HUES64 (cell line): ENCODE results near the gene SLC6A8.
"Not testable (repeated sequence)": the region's sequence is repeated elsewhere in the genome, so short reads cannot be mapped to it uniquely, and the experiment has no call there.

Experiments used
- H3K27ac ChIP-seq: 2 replicates; pipeline ENCODE4 v1.7.0; 2013; ENCODE audit warnings: low read depth, low read length, inconsistent platforms
- H3K27me3 ChIP-seq: 2 replicates; pipeline ENCODE4 v1.6.1; 2013; ENCODE audit warnings: mild to moderate bottlenecking, low read length; ENCODE audit not compliant: insufficient read depth
- H3K36me3 ChIP-seq: 2 replicates; pipeline ENCODE4 v1.6.1; 2013; ENCODE audit warnings: mild to moderate bottlenecking, low read length; ENCODE audit not compliant: insufficient read depth
- H3K4me1 ChIP-seq: 2 replicates; pipeline ENCODE4 v1.6.1; 2013; ENCODE audit warnings: mild to moderate bottlenecking, low read length, moderate library complexity; ENCODE audit not compliant: insufficient read depth
- H3K4me3 ChIP-seq: 2 replicates; pipeline ENCODE4 v1.5.1; 2013; ENCODE audit warnings: mild to moderate bottlenecking, low read length, moderate library complexity
- H3K9ac ChIP-seq: 2 replicates; pipeline ENCODE4 v1.6.1; 2013; ENCODE audit warnings: mild to moderate bottlenecking, low read depth, low read length
- H3K9me3 ChIP-seq: 2 replicates; pipeline ENCODE4 v1.6.1; 2013; ENCODE audit warnings: low read depth, low read length; ENCODE audit not compliant: insufficient read depth
- WGBS: fragments of 150-250, 120-280 bp; methylation state at CpG from one replicate; pipeline ENCODE4 v1.1.7; 2013; ENCODE audit warnings: missing lambda C conversion rate; 5-methylcytosine and 5-hydroxymethylcytosine counted together

The SLC6A8 gene

DNA sequence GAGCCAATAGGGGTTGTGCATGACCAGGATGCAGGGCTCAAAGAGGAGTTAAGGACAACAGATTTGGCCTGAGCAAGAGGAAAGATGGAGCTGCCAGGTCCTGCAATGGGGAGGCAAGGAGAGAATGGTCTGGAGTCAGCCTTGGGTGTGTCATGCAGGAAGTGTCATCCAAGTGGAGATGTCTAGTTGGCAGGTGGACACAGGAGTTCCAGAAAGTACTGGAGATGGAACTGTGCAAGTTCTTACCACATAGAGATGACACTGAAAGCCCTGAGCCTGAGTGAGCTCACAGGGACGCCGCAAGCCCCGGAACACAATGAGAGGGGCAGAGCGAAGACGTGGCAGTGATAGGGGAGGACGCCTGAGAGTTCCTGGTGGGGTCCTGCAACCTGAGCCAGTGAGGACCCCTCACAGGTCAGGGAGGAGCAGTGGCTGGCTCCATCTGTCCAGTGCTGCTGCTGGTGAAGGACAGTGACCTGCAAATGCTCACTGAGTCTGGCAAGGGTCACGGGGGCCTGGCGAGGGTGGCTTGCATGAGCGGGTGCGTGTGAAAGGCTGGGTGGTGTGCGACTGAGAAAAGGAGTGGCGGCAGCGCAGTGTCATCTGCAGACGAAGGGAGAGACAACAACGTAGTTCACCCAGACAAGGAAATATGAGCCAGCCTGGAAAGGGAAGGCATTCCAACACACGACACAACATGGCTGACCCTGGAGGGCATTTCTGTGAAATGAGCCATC is 9.4 kb downstream of the SLC6A8 start:
- H3K36me3 ChIP-seq, result peaks cover 25% of the 10 kb centered on the region
- H3K4me3 ChIP-seq, H3K27me3 ChIP-seq, H3K27ac ChIP-seq, H3K4me1 ChIP-seq, H3K9me3 ChIP-seq, H3K9ac ChIP-seq: not testable (repeated sequence)
- 97% methylated on average over 16 of the region's 16 CpGs for WGBS

DNA sequence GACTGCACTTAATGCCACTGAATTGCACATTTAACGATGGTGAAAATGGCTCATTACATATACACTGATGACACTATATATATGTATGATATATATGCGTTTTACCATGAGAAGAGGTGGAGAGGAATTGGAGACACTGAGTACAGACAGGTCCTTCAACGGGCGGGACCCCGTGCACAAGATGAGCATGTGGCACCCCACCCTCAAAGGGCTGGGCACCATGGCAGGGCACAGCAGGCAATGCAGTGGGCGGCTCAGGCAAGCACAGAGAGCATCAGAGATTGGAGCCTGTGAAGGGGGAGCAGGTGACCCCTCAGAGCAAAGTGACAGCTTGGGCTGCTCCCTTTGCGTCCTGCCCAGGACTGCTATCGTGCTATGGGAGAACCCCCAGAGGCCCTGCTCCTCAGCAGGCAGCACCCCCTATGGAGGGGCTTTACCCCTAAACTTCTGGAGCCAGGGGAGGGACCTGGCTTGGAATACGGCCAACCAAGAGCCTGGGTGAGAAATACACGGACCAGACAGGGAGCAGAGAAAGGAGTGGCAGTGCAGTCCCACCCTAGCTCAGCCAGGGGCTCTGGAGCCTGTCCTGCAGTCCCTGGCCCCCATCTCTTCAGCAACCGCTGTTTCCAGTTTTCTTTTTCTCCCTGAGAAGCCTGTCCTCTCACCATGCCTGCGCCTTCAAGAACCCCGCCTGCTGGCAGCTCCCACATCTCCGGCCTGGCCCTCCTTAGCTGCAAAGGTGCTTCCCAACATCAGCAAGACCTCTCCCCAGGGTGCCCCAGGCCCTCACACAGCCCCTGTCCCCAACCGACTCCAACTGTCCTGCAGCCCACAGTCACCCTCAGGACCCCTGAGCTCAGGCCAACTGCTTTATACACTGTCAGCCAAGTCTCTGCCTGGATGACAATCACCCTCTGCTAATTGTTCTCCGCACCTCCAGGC is 10.5 kb downstream of the SLC6A8 start:
- 93% methylated on average over 13 of the region's 16 CpGs for WGBS
- H3K27me3 ChIP-seq, result no peaks in the 10 kb centered on the region
- H3K9ac ChIP-seq, result no peak overlapping the region
- H3K27ac ChIP-seq, result no peak overlapping the region
- H3K36me3 ChIP-seq, result peaks cover 25% of the 10 kb centered on the region
- no peaks in the 10 kb centered on the region for H3K9me3 ChIP-seq
- no peaks in the 10 kb centered on the region for H3K4me1 ChIP-seq
- H3K4me3 ChIP-seq, result no peak overlapping the region

GRCh38 chrX:153699210-153699783 is 11.6 kb downstream of the SLC6A8 start:
- H3K4me3 ChIP-seq, H3K9ac ChIP-seq, H3K27me3 ChIP-seq, H3K27ac ChIP-seq, H3K4me1 ChIP-seq, H3K9me3 ChIP-seq: not testable (repeated sequence)
- 91% methylated on average over 13 of the region's 16 CpGs for WGBS
- peaks cover 26% of the 10 kb centered on the region for H3K36me3 ChIP-seq

DNA sequence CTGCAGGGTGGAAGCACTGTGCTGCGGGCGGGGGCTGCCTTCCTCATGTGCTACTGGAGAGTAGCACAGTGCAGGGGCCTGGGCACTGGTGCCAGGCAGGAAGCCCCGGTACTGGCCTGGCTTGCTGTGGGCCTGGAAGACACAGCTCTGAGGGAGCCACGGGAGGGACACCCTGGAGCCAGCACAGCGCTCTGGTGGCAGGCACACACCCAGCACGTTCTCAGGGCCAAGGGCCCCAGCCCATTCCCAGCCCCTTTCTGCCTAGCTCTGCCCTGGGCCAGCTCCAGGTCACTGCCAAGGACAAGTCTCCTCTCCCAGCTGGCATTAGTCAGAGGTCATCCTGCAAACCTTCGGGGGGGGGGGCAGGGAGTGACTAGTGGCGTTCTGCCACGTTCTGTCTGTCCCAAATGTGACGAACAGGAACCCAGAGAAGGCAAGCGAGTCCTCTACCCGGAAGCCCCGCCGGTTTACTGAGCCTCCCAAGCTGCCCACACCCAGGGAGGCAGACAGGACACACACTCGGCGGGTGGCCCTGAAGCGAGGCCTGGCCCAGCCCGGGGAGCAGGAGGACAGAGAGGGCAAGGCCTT is 12.2 kb downstream of the SLC6A8 start:
- peaks cover 30% of the 10 kb centered on the region for H3K36me3 ChIP-seq
- not testable (repeated sequence) for H3K4me3 ChIP-seq, H3K27ac ChIP-seq, H3K9ac ChIP-seq, H3K4me1 ChIP-seq, H3K9me3 ChIP-seq, H3K27me3 ChIP-seq
- 94% methylated on average over 18 of the region's 18 CpGs for WGBS

DNA sequence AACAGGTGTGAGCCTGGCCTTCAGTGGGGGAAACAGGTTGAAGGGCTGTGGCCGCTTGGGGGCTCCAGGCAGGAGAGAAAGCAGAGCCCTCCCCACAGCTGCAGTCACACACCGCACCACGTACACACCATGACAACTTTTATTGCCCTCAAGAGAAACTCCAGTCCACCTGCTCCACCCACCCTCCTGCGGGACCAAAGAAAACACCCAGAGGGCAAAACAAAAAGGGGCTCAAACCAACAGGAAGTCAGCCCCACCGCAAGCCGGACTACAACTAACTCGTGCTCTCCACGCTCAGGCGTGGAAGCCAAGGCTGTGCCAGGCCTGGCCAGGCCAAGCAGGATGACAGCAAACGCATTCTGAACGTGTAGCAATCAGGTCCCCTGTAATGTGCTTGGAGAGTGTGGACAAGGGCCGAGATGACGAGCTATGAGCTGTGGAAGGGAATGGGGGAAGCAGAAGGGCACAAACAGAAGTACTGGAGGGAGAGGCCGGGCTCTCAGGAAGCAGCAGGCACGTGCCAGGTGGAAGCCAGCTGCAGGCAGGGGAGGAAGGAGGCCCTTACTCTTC is 12.7 kb downstream of the SLC6A8 start:
- Histone ChIP-seq H3K9me3 (no peaks in the 10 kb centered on the region), H3K27me3 (no peaks in the 10 kb centered on the region), H3K4me3 (no peak overlapping the region), H3K9ac (no peak overlapping the region), H3K27ac (no peak overlapping the region), H3K36me3 (peaks cover 30% of the 10 kb centered on the region), H3K4me1 (no peaks in the 10 kb centered on the region)
- 94% methylated on average over 12 of the region's 15 CpGs for WGBS

DNA sequence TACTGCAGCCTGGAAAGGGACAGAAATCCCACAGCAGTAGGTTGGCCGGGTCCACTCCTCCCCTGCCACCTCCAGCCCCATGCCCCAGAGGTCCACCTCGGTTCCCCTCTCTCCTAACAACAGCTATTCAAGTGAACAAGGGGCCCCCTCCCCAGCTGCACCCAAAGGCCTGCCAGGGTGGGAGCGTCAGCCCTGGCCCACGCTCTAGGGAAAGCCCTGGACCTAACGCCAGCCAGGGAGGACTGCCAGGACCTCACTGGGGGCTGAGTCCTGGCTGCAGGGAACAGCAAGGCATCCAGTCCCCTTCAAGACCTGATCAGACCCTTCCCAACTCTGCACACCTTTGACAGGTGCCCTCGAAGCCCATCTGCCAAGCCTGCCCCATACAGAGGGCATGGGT is 13.2 kb downstream of the SLC6A8 start:
- 98% methylated on average over 6 of the region's 6 CpGs for WGBS

GRCh38 chrX:153701706-153702105 is 14.0 kb downstream of the SLC6A8 start:
- H3K27me3 ChIP-seq, result no peaks in the 10 kb centered on the region
- H3K36me3 ChIP-seq, result peaks cover 25% of the 10 kb centered on the region
- H3K9me3 ChIP-seq, result no peaks in the 10 kb centered on the region
- no peak overlapping the region for H3K4me3 ChIP-seq
- H3K4me1 ChIP-seq, result no peaks in the 10 kb centered on the region
- H3K9ac ChIP-seq, result no peak overlapping the region
- no peak overlapping the region for H3K27ac ChIP-seq
- 96% methylated on average over 12 of the region's 12 CpGs for WGBS

More for the DNA sequence above, 13.2 kb downstream of the SLC6A8 start:
- Histone ChIP-seq H3K4me3 (no peak overlapping the region), H3K4me1 (no peaks in the 10 kb centered on the region), H3K9me3 (no peaks in the 10 kb centered on the region), H3K36me3 (peaks cover 27% of the 10 kb centered on the region), H3K27ac (no peak overlapping the region), H3K27me3 (no peaks in the 10 kb centered on the region), H3K9ac (no peak overlapping the region)

GRCh38 chrX:153702336-153703035 is 14.8 kb downstream of the SLC6A8 start:
- H3K27me3 ChIP-seq, result no peaks in the 10 kb centered on the region
- WGBS, result 95% methylated on average over 23 of the region's 23 CpGs
- no peaks in the 10 kb centered on the region for H3K9me3 ChIP-seq

GRCh38 chrX:153703036-153703370 is 15.3 kb downstream of the SLC6A8 start:
- WGBS, result 96% methylated on average over 16 of the region's 16 CpGs
- Histone ChIP-seq H3K27me3 (no peaks in the 10 kb centered on the region), H3K4me3 (no peak overlapping the region), H3K9me3 (no peaks in the 10 kb centered on the region), H3K4me1 (no peaks in the 10 kb centered on the region), H3K36me3 (peaks cover 29% of the 10 kb centered on the region), H3K27ac (no peak overlapping the region), H3K9ac (no peak overlapping the region)

More at GRCh38 chrX:153702336-153703035, 14.8 kb downstream of the SLC6A8 start:
- H3K4me3 ChIP-seq, result no peak overlapping the region
- H3K36me3 ChIP-seq, result peaks cover 28% of the 10 kb centered on the region
- H3K4me1 ChIP-seq, result no peaks in the 10 kb centered on the region
- H3K9ac ChIP-seq, result no peak overlapping the region
- no peak overlapping the region for H3K27ac ChIP-seq

DNA sequence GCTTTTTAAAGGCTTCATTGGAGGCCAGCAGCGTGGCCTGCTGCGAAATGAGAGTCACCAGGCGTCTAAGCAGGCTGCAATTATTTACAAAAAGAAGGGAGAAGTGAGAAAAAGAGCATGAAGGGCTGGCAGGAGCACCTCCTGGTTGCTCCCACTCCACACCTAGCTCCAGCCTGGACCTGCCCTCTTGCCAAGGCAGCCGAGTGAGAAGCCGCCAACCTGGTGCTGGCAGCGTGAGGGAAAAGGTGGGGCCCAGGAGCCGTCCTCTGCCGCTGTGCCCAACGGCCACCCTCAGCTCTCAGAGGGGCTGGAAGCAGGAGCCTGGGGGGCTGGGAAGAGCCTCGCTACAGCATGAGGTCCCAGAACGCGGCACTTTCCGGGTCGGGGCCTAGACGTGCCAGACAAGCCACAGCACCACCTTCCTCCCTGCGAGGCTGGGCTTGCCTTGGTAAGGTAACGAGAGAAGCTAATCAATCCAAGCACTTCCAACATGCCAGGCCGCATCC is 16.3 kb downstream of the SLC6A8 start:
- no peak overlapping the region for H3K4me3 ChIP-seq
- peaks cover 31% of the 10 kb centered on the region for H3K36me3 ChIP-seq
- H3K27ac ChIP-seq, result no peak overlapping the region
- H3K9ac ChIP-seq, result no peak overlapping the region
- H3K27me3 ChIP-seq, result no peaks in the 10 kb centered on the region
- no peaks in the 10 kb centered on the region for H3K9me3 ChIP-seq
- 98% methylated on average over 17 of the region's 18 CpGs for WGBS
- H3K4me1 ChIP-seq, result no peaks in the 10 kb centered on the region
